HG03159 (cell line): ENCODE data around the gene CELSR2.

Experiments
- ATAC-seq: cut with Tn5 transposase; IDR thresholded peaks from one replicate; pipeline ENCODE4 v1.9.1; 2021; ENCODE audit warnings: mild to moderate bottlenecking, moderate library complexity; ENCODE audit not compliant: unreplicated experiment

Gene CELSR2

GRCh38 chr1:109249654-109250401 is 489 bp downstream of the CELSR2 start:
- ATAC-seq, result peak; percentile 28

- ATAC-seq, result no peak
Measured at GRCh38 chr1:109250454-109251276, 1.3 kb downstream of the CELSR2 start.

GRCh38 chr1:109251277-109252166 is 2.2 kb downstream of the CELSR2 start:
- no peak for ATAC-seq

GRCh38 chr1:109252167-109252892 is 3.0 kb downstream of the CELSR2 start:
- ATAC-seq, result no peak

DNA sequence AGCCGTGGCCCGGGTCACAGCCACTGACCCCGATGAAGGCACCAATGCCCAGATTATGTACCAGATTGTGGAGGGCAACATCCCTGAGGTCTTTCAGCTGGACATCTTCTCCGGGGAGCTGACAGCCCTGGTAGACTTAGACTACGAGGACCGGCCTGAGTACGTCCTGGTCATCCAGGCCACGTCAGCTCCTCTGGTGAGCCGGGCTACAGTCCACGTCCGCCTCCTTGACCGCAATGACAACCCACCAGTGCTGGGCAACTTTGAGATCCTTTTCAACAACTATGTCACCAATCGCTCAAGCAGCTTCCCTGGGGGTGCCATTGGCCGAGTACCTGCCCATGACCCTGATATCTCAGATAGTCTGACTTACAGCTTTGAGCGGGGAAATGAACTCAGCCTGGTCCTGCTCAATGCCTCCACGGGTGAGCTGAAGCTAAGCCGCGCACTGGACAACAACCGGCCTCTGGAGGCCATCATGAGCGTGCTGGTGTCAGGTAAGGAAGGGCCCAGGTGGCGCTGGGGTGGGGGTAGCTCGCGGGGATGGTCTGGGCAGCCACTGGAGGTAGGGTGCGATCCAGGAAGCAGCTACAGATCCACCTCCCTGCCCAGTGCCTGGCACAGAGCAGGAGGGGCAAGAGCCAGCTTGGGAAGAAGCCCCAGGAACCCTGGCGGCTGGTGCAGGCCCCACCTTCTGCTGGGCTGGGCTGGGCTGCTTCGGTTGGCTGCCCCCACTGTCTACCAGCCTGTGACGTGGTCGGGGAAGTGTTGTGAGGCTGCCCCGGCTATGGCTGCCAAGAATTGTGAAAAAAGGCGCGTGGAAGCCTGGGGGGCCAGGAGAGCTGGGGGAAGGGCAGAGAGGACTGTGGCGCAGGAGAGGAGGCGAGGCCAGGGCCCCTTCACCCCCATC is 3.8 kb downstream of the CELSR2 start:
- no peak for ATAC-seq

- no peak for ATAC-seq
Measured at GRCh38 chr1:109253803-109254620, 4.7 kb downstream of the CELSR2 start.

DNA sequence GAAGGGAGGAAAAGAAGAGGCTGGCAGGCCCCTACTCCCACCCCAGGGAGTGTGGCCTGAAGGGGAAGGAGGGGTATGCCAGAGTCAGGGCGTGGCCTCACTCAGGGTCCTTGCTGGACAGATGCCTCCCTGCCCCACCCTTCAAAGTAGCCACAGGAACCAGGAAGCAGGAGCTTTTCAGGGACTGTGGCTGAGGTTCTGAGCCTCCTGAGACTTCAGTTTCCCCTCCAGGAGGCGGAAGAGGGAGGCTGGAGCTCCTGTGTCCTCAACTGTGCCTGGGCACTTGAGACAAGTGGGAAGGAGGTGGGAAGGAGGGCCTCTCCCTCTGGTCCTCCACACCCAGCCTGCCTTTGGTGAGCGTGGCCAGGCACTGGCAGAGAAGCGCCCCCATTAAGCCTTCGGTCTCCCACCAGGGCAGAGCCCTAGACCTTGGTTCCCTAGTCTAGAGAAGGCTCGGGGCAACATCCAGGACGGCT is 5.3 kb downstream of the CELSR2 start:
- ATAC-seq, result no peak

DNA sequence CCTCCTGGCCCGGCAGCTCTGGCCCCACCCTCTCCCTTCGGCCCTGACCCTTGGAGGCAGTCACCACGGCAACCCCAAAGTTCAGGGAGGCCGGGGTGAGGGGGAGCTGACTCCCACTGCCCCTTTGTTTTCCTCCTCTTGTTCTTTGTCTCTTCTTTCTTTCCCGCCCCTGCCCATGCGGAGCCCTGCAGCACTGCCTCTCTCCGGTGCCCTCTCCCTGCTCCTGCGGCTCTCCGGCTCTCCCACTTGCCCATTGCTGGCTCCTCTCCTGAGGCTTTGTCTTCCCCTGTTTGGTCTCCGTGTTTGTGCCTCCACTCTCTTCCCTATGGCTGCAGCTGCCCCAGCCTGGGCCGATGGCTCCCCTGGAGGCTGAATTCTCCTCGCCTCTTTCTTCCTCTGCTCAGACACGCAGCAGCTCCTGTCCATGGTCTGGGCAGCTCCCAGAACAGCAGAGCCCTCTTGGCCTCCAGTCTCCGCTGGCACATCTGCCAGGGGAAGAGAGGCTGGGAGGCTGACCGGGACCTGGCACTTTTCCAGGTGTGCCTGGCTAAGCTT is 5.8 kb downstream of the CELSR2 start:
- no peak for ATAC-seq

GRCh38 chr1:109255678-109256077 is 6.3 kb downstream of the CELSR2 start:
- no peak for ATAC-seq

- ATAC-seq, result no peak
Measured at GRCh38 chr1:109256085-109256484, 6.7 kb downstream of the CELSR2 start.

- no peak for ATAC-seq
Measured at GRCh38 chr1:109256971-109257681, 7.8 kb downstream of the CELSR2 start.

GRCh38 chr1:109257682-109258421 is 8.5 kb downstream of the CELSR2 start:
- no peak for ATAC-seq

GRCh38 chr1:109258481-109259466 is 9.4 kb downstream of the CELSR2 start:
- ATAC-seq, result no peak

DNA sequence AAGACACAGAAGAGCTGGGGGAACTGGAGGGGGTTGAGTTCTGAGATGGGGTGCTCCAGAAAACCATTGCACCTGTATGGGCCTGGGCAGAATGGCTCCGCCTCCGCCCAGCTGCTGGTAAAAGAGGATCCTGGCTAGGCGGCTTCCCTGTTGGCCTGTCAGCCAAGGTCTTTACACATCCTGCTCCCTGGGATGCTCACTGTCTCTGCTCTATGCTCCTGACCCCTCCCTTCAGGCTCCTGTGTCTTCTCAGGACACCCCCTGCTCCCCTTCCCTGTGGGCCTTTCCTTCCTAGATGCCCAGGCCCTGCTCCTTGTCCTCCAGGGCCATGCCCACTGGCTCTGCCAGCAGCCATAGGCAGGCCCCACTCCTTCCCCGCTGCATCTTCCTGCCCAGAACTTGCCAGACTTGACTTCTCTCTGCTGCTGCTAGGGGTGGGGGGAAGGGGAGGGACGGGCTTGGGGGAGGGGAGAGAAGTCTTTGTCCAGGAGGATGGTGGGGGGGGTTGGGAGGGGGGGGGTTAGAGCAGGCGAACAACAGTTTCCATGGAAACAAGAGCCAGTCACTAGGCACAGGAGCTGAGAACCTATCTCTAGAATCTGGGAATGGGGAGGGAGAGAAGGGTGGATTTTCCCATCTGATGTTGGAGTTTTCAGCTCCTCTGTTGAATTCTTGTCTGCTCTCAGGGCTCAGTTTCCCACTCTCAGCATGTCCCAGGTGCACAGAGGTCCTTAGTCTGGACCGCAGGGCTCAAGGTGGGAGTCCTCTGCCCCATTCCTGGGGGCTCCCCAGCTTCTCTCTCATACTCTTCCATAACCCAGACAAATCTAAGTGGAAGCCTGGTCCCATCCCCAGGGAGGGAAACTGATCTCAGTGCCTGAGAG is 10.6 kb downstream of the CELSR2 start:
- no peak for ATAC-seq

DNA sequence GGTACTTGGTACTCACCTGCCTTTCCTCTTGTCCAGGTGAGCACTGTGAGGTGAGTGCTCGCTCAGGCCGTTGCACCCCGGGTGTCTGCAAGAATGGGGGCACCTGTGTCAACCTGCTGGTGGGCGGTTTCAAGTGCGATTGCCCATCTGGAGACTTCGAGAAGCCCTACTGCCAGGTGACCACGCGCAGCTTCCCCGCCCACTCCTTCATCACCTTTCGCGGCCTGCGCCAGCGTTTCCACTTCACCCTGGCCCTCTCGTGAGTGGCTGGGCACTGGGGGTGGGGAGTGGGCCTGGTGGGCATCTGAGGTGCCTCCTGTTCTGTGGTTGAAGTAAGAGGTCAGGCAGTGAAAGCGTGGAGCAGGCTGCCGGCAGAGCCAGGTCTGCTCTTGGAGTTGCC is 11.7 kb downstream of the CELSR2 start:
- ATAC-seq, result no peak
